Upper lobe of left lung (tissue), 6 donors: ENCODE data around the gene RNF208. TPM values are rescaled to one million over a fixed set of nuclear protein-coding genes. Genes with fewer than 3 reads are reported as not detected.

ENCODE experiments used
- ATAC-seq, 2 donors: fragments of 200-7000 bp; cut with Tn5 transposase; one replicate each; pipeline ENCODE4 v1.9.1; 2022; ENCODE audit warnings: mild to moderate bottlenecking in 2 of 2, moderate library complexity in 2 of 2; ENCODE audit not compliant: low FRiP score in 2 of 2
- DNase-seq, 2 donors: peaks; one replicate each; pipeline ENCODE4 v3.0.0-alpha.2; 2019 to 2020
- H3K27ac ChIP-seq, 4 donors: fragments of 200-600 bp; sonication (generic); one replicate each; pipeline ENCODE4 v1.5.1; 2016 to 2019
- H3K27me3 ChIP-seq, 4 donors: fragments of 200-600 bp; sonication (generic); one replicate each; pipeline ENCODE4 v1.5.1; 2017 to 2019
- H3K36me3 ChIP-seq, 4 donors: fragments of 200-600 bp; sonication (generic); one replicate each; pipeline ENCODE4 v1.5.1; 2016 to 2019
- H3K4me1 ChIP-seq, 4 donors: fragments of 200-600 bp; sonication (generic); one replicate each; pipeline ENCODE4 v1.5.1; 2018 to 2019
- H3K4me3 ChIP-seq, 4 donors: fragments of 200-600 bp; sonication (generic); one replicate each; pipeline ENCODE4 v1.5.1; 2017 to 2019; ENCODE audit warnings: mild to moderate bottlenecking in 2 of 4, moderate library complexity in 1 of 4
- H3K9me3 ChIP-seq, 4 donors: fragments of 200-600 bp; sonication (generic); one replicate each; pipeline ENCODE4 v1.5.1; 2018 to 2019
- EP300 ChIP-seq, 4 donors: sonication (generic); formaldehyde crosslinking; IDR thresholded peaks; one replicate each; pipeline ENCODE4 v1.5.1; 2017; ENCODE audit warnings: antibody characterized with exemption in 4 of 4, control low read depth in 2 of 4
- POLR2A ChIP-seq, 4 donors: fragments of 450-650 bp; IDR thresholded peaks; one replicate each; pipeline ENCODE4 v1.5.1; 2016 to 2017; ENCODE audit warnings: antibody characterized with exemption in 4 of 4, mild to moderate bottlenecking in 2 of 4
- POLR2AphosphoS5 ChIP-seq, 2 donors: sonication (generic); formaldehyde crosslinking; IDR thresholded peaks; one replicate each; pipeline ENCODE4 v1.5.1; 2017; ENCODE audit warnings: antibody characterized with exemption in 2 of 2
- WGBS, 2 donors: methylation state at CpG; one replicate each; pipeline ENCODE4 v1.1.5; 2017 to 2018; 5-methylcytosine and 5-hydroxymethylcytosine counted together
- total RNA-seq, 6 donors: library from RNA; depleted of rRNA in 4 of 6; stranded (reverse); fragments of >200 nt in 4 of 6; gene quantifications; one replicate each; pipeline versions ENCODE4 v1.1.0 to v1.2.1, GENCODE V29; 2016 to 2021
- TF ChIP-seq, protein P1 (sequence below), 6 experiments: fragments of 450-650 bp in 4 of 6; fragments of 200-600 bp in 2 of 6; sonication (generic) in 2 of 6; IDR thresholded peaks; one replicate each; pipeline ENCODE4 v1.5.1; 2016 to 2019; ENCODE audit warnings: antibody characterized with exemption in 6 of 6
- donor health status: DM: no; HTN: no; CAD: no; lungs with moderate emphysema.
- donor health status: DM: no; HTN: yes; CAD: no; lungs with severe emphysema.

Gene RNF208
- total RNA-seq, 6 donors from 2014 or later, result 2.3 to 12.6 (median 4.5) TPM

DNA sequence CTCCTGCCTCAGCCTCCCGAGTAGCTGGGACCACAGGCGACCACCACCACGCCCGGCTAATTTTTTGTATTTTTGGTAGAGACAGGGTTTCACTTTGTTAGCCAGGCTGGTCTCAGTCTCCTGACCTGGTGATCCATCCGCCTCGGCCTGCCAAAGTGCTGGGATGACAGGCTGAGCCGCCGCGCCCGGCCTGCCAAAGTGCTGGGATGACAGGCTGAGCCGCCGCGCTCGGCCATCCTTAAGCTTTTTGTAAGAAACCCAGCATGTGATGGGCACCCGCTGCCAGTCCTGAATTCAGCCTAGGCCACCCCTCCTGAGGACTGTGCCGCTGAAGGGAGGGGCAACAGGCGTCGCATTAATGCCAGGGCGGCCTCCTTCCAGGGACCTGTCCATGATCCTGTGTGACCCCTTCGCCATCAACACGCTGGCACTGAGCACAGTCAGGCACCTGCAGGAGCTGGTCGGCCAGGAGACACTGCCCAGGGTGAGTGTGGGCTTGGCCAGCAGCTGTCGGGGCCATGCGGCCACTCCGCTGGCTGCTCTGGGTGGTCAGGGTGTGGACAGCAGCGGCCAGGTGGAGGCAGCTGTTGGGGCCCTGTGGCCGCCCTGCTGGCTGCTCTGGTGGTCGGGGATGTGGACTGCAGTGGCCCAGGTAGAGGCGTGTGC, 43.6 kb upstream of the RNF208 start:
- Histone ChIP-seq H3K9me3 (no peaks in the 10 kb centered on the region), H3K4me1 (peaks cover 29 to 45% (median 32%) of the 10 kb centered on the region in 4 donors), H3K27me3 (no peaks in the 10 kb centered on the region), H3K36me3 (peaks cover 11 to 58% (median 35%) of the 10 kb centered on the region in 4 donors), H3K27ac (no peak overlapping the region), H3K4me3 (no peak overlapping the region)
- TF ChIP-seq EP300 (IDR thresholded peaks at IDR 0.05), result no peak
- TF ChIP-seq POLR2AphosphoS5 (IDR thresholded peaks at IDR 0.05), result no peak
- TF ChIP-seq, protein P1, sequence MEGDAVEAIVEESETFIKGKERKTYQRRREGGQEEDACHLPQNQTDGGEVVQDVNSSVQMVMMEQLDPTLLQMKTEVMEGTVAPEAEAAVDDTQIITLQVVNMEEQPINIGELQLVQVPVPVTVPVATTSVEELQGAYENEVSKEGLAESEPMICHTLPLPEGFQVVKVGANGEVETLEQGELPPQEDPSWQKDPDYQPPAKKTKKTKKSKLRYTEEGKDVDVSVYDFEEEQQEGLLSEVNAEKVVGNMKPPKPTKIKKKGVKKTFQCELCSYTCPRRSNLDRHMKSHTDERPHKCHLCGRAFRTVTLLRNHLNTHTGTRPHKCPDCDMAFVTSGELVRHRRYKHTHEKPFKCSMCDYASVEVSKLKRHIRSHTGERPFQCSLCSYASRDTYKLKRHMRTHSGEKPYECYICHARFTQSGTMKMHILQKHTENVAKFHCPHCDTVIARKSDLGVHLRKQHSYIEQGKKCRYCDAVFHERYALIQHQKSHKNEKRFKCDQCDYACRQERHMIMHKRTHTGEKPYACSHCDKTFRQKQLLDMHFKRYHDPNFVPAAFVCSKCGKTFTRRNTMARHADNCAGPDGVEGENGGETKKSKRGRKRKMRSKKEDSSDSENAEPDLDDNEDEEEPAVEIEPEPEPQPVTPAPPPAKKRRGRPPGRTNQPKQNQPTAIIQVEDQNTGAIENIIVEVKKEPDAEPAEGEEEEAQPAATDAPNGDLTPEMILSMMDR (IDR thresholded peaks at IDR 0.05), result no peak
- no peak for TF ChIP-seq POLR2A (IDR thresholded peaks at IDR 0.05)
- no peak for DNase-seq
- 92 to 96% methylated on average over 14 to 22 of the region's 29 CpGs for WGBS, 2 donors
- no peak for ATAC-seq

DNA sequence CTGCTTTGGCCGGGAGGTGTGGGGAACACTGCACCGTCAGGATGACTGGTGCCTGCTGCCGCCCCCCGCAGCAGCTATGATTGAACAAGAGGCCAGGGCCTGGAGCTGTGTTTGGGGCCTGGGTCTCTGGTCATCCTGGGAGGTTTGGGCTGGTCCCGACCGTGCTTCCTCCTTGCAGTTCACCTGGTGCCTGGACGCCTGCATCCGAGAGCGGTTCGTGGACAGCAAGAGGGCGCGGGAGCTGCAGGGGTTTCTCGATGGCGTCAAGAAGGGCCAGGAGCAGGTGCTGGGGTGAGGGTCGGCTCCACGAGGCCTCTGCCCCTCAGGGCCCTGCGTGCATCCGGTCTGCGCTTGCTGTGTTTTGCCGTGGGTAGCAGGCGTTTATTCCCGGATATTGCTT, 42.0 kb upstream of the RNF208 start:
- no peak for DNase-seq
- Histone ChIP-seq H3K4me3 (no peak overlapping the region), H3K27me3 (no peaks in the 10 kb centered on the region), H3K27ac (no peak overlapping the region), H3K4me1 (peaks cover 14 to 30% (median 18%) of the 10 kb centered on the region in 4 donors), H3K9me3 (no peaks in the 10 kb centered on the region), H3K36me3 (peaks cover 11 to 53% (median 36%) of the 10 kb centered on the region in 4 donors)
- TF ChIP-seq, protein P1 (IDR thresholded peaks at IDR 0.05), result no peak
- no peak for TF ChIP-seq POLR2AphosphoS5 (IDR thresholded peaks at IDR 0.05)
- no peak for TF ChIP-seq POLR2A (IDR thresholded peaks at IDR 0.05)
- no peak for TF ChIP-seq EP300 (IDR thresholded peaks at IDR 0.05)
- WGBS, 2 donors, result 94 to 97% methylated on average over 18 to 22 of the region's 22 CpGs
- ATAC-seq, result no peak

DNA sequence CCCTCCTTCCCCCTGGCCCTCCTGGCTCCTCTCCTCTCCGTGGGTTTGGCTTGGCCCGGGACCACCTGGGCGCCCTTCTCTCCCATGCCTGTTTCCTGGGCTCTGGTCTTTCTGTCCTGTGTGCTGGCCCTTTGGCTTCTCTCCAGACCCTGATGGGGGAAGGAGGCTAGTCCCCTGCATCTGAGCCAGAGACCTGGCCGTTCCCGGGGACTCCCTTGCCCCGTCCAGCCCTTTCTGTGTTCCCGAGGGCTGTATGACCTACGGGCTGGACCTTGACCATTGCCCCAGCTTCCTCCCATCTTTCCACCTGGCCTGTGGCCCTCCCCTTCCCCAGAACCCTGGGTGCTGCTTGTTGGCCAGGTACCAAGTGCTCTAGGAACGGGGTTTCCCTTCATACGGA, 41.5 kb upstream of the RNF208 start:
- ATAC-seq (peak in 1 of 2 donors; percentile 20), DNase-seq (no peak)
- H3K27me3 ChIP-seq, result no peaks in the 10 kb centered on the region
- H3K4me3 ChIP-seq, result no peak overlapping the region
- peaks cover 8 to 24% (median 13%) of the 10 kb centered on the region in 4 donors for H3K4me1 ChIP-seq
- peaks cover 14 to 58% (median 40%) of the 10 kb centered on the region in 4 donors for H3K36me3 ChIP-seq
- TF ChIP-seq POLR2A (IDR thresholded peaks at IDR 0.05) (no peak), EP300 (IDR thresholded peaks at IDR 0.05) (no peak), POLR2AphosphoS5 (IDR thresholded peaks at IDR 0.05) (no peak)
- TF ChIP-seq, protein P1 (IDR thresholded peaks at IDR 0.05), result no peak
- 80 to 86% methylated on average over 9 to 10 of the region's 10 CpGs for WGBS, 2 donors
- no peaks in the 10 kb centered on the region for H3K9me3 ChIP-seq
- no peak overlapping the region for H3K27ac ChIP-seq

DNA sequence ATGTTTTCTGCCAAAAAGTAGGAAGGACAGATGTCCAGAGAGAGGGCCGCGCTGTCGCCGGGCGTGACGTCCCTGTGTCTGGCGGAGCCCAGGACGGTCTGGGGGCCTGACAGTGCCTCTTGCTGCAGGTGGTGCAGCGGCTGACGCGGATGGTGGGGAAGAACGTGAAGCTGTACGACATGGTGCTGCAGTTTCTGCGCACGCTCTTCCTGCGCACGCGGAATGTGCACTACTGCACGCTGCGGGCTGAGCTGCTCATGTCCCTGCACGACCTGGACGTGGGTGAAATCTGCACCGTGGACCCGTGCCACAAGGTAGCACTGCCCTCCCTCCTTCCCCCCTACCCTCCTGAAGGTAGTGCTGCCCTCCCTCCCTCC, 40.9 kb upstream of the RNF208 start:
- H3K9me3 ChIP-seq, result no peaks in the 10 kb centered on the region
- peak in 1 of 2 donors; percentile 28 for ATAC-seq
- DNase-seq, result peak in 1 of 2 donors; percentile 80
- 82 to 90% methylated on average over 16 to 24 of the region's 24 CpGs for WGBS, 2 donors
- H3K36me3 ChIP-seq, result peaks cover 14 to 60% (median 43%) of the 10 kb centered on the region in 4 donors
- no peak for TF ChIP-seq POLR2A (IDR thresholded peaks at IDR 0.05)
- TF ChIP-seq EP300 (IDR thresholded peaks at IDR 0.05), result no peak
- no peak for TF ChIP-seq POLR2AphosphoS5 (IDR thresholded peaks at IDR 0.05)
- TF ChIP-seq, protein P1 (IDR thresholded peaks at IDR 0.05), result no peak
- H3K4me1 ChIP-seq, result peaks cover 2 to 18% (median 7%) of the 10 kb centered on the region in 4 donors
- no peaks in the 10 kb centered on the region for H3K27me3 ChIP-seq
- H3K4me3 ChIP-seq, result no peak overlapping the region
- no peak overlapping the region for H3K27ac ChIP-seq
